Left renal cortex interstitium (tissue), 4 donors: ENCODE data around the gene SPRY1. TPM values are rescaled to one million over a fixed set of nuclear protein-coding genes. Genes with fewer than 3 reads are reported as not detected.

ENCODE experiments used
- DNase-seq, 4 donors: peaks; one replicate each; pipeline ENCODE4 v3.0.0-alpha.2; 2013; ENCODE audit warnings: low read depth in 4 of 4, low spot score in 2 of 4, missing footprints in 1 of 4
- polyA plus RNA-seq, 4 donors: library from polyadenylated mRNA; unstranded; fragments of 120-200 nt; gene quantifications; one replicate each; pipeline ENCODE4 v1.2.1, GENCODE V29; 2013; ENCODE audit not compliant: insufficient read length in 4 of 4

SPRY1 gene
- polyA plus RNA-seq, 4 donors, result 76.1 to 97.3 (median 89.4) TPM

DNA sequence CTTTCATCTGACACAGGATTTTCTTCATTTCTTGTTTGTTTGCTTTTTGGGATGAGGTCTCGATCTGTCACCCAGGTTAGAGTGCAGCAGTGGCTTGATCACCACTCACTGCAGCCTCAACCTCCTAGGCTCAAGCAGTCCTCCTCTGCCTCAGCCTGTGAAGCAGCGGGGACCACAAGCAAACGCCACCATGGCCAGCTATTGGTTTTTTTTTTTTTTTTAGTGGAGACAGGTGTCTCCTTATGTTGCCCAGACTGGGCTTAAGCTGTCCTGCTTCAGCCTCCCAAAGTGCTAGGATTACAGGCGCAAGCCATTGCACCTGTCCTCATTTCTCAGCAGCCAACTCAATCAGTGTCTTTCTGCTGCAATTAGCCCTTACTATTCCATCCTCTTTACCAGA is 10.3 kb downstream of the SPRY1 start:
- no peak for DNase-seq

DNA sequence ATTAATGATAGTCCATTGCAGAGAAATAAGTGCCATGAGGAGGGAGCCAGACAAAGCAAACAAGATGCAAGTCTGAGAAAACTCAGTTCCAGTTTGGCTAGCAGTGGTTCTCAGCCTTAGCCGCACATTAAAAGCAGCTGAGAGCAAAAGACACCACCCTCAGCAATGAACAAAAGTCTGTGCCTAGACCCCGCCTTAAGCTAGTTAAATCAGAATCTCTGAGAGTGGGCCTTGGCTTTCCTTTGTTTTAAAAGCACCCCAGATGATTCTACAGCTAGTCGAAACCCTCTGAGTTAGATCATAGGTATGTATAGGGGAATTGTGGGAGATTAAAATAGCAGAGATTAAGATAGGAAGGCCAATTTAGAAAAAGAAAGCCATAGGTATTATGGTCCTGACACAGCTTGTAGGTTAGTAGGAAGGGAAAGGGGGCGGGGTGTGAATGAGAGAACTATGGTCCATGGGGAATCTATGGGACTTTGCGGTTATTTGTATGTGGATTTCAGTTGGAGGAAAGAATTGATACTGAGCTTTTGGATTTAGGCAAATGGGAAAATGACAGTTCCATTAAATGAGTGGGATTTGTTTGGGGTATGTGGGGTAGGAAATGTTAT is 12.0 kb downstream of the SPRY1 start:
- no peak for DNase-seq

DNA sequence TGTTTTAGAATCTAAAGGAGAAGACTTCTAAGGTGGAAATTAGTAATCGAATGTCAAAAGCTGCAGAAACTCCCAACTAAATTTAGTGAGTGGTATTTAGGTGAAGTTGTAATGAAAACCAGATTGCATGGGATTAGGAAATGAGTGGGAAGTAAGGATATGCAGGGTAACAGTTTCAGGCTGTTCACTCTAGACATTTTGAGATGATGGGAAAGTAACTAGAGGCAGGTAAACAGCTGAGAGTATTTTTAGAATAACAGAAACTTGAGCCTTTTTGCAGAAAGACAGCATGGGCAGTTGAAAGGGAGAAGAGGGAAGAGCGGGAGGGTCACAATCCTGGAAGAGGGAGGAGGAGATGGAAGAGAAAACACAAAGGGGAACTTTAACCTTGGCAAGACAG is 12.7 kb downstream of the SPRY1 start:
- no peak for DNase-seq

DNA sequence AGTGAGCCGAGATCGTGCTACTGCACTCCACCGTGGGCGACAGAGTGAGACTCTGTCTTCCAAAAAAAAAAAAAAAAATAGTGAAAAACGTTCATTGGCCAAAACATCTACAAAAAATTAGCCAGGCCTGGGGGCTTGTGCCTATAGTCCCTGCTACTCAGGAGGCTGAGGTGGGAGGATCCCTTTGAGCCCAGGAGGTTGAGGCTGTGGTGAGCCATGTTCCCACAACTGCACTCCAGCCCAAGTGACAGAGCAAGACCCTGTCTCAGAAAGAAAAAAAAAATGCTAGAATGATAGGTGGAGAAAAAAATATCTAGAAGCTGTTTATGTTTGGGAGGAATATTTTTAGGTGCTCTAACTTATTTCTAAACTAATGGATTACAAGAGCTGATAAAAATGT is 14.9 kb downstream of the SPRY1 start:
- no peak for DNase-seq

DNA sequence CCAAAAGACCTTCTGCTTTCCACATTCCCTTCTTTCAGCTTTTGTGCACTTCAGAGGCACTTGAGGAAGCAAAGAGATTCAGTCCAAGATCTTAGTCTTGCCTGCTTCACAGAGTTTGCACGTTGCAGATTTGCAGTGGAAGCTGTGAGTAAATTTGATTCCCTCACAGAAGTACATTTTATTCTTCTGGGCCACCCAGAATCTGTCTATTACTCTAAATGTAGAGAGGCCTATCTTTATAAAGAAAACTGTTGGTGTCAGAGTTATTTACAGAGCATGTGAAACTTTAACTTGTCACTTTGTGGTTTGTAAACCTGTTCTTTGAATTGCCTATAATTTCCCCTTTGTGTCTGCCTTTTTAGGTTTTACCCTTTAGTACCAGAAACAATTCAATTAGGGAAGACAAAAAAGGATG is 15.5 kb downstream of the SPRY1 start:
- DNase-seq, result no peak

DNA sequence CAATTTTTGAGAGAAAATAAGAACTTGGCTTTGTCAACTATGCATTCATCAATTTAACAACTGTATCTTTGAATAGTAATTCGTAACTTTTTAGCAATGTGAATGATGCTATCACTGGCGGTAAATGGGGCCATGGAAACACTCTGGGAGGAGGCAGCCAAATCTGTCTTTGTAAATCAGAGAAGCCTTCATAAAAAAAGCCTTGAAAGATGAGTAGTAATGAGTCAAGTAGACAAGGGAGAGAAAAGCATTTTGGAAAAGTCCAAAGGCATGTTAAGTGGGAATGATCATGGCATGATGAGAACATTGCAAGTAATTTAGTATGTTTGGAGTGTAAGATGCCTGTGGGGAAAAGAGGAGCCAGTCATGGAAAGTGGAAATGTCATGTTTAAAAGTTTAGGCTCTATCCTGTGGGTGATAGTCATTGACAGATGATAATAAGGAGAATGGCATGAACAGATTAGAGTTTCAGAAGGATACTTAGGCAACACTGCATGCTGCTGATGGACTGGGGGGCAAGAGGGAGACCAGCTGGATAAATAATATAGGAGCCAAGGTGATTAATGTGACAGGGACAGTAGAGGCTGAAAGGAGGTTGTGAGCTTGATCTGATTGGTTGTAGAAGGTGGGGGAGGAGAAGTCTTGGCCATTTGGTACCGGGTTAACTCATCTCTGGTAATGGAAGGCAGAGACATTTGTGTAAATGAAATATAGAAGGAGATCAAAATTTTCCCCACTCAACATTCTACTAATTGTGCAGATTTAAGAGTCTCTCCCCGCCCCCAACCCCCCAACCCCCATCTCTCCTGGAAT is 16.3 kb downstream of the SPRY1 start:
- no peak for DNase-seq

DNA sequence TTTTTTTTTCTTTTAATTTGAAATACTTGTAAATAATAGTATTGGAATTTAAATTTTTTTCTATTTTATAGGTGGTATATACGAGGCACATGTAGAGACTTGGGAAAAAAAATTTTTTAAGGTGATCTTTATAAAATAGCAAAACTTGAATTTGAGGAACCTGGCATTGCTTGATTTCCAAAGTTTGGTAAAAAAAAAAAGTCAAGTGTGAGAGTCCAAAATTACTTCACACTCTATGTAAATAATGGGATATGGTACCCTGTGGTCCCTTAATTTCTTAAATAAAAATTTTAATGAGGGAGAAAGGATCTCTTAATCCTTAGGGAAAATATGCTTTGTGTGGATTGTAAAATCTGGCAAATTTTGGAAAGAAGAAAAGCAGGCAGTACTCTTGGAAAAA is 19.0 kb downstream of the SPRY1 start:
- DNase-seq, result no peak

DNA sequence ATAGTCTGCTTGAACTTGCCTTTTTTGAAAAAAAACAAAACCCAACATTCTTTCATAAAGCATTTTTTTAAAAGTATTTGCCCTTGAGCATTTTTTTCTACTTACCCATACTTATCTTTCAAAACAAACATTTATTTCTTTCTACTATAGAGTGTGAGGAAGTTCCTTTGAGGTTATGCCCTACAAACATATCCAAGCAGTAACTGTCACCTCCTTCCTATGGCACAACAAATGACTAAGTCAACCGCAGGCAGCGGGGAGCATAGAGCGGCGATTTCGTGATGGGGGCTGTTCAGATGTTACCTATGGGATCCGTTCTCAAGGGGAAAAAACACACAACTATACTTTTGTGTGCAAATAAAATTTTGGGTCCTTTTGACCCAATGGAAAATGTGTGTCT is 19.4 kb downstream of the SPRY1 start:
- DNase-seq, result no peak

DNA sequence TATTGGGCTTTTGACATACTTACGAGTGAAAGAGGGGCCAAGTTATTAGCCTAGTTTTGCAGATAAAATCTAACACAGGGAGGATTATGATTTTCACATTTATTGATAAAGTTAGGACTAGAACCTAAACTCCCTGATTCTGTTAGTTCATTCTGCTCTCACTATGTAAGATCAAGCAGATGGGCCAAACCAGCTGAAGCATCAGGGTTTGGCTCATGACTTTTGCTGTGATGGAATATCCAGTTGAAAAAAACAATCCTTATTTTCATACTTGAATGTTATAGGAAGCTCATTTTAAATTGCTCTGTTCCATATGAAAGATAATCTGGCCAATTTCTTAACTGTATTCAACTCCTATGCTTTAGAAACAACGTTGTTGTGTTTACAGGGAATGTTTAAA is 21.2 kb downstream of the SPRY1 start:
- DNase-seq, result no peak

DNA sequence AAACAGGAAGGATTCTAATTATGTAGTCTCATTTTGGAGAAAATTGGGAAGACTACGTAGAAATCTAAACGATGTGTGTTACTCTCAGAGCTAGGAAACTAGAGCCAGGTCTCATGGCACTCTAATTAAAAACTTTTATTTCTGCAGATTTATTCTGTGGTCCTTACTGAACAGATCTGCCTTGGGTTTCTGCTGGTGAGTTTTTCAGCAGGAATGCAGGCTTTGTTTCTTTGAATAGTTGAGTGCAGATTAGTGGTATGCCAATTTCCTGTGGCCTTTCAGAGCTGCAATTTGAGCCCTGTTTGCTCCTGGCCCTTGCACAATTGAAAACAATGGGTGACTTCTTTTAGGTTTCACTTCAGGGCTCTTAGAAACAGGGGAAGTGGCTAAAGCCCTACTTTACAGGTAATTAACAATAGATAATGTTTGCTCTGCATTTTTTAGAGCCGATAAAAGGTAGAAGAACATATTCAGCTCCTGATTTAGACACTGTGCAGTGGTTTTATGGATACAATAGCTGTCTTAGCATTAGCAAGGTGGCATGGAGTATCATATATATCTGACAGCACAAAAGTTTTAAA is 21.8 kb downstream of the SPRY1 start:
- no peak for DNase-seq

DNA sequence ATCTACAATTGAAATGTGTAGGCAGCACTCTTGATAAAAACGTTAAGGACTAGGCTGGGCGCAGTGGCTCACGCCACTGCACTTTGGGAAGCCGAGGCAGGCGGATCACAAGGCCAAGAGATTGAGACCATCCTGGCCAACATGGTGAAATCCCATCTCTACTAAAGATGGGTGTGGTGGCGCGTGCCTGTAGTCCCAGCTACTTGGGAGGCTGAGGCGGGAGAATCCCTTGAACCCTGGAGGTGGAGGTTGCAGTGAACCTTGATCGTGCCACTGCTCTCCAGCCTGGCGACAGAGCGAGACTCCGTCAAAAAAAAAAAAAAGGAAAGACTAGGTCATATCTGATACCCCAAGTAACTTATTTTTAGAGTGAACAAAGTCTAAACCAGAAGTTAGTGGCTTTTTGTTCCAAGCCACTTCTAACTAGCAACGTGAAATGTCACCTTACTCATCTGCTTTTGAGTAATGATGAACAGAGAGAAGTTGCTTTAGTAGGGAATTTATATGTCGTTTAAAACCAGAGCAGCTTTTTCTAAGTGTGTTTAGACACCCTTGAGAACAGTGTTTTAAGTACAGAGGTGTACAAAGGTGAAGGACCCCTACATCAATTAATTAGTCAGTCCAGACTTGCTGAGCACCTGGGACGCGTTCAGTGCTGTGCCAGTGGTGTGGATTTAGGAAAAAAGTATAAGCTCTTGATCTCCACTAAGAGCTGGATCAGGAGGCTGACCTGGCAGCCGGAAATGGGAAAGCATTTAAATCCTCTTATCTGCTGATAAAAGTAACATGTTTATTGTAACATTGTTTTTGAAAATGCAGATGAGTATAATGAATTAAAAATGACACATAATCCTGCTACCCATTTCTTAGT is 23.5 kb downstream of the SPRY1 start:
- no peak for DNase-seq

DNA sequence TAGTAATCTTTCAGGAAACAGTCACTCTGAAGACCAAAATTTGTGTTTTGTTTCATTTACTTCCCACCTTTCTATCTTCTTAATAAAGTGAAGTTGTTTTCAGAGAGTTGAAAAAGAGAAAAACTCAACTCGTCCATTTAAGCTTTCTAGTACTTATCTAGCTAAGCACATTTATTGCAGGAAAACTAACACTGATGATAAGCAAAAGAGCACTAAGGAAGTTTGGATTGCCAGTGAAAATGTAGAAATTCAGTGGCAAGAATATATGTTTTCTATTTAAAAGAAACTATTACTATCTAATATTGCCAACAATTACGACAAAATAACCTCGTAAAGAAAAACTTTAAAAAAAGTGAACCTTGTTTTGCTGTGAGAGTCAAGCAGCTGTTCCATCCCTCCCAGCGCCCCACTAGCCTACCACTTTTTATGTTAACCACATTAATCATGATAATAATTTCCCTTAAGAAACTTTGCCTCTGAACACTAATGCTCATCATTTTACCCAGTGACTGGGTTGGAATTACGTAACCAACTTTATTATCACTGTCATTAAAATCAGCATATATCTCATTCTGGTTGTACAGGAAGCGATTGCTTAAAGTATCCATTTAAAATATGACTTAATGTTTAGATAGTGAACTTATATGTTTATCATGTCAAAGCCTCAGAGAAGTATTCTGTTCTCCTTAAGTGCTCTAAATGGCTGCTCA is 24.8 kb downstream of the SPRY1 start:
- no peak for DNase-seq

DNA sequence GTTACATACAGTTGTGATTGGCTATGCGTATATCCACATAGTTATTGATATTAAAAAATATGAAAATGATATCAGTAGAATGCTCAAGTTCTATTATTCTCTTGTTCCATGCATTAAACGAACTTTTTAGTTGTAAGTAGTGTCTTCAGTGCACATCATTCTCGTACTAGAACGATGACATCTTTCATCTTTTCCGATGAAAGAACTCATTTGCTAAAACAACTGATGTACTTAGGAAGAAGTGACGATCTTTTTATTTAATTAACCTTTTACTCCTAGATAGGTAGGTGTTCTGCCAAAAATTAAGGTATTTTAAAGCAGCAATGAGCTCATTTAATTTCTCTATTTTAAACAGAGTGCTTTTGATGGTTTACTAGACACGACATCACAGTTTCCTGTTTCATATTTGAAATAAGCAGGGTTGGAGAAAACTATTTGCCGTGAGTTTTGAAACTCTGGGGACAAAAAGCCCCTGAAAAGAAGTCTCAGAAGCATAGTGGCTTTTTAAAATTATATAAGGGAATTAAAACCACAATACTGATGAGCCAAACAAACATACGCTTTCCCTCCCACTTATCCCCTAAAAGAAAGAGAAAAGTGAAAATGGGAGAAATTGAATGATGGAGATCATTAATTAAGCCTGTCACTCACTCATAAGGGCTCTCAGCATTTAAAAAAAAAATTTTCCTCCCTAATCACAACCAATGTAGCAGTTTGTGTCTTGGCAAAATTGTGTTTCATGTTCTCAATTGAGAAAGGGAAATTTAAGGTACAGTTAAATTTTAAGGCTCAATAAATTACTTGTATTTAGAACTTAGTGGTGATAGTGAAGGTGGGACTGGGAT is 25.6 kb downstream of the SPRY1 start:
- DNase-seq, result no peak

DNA sequence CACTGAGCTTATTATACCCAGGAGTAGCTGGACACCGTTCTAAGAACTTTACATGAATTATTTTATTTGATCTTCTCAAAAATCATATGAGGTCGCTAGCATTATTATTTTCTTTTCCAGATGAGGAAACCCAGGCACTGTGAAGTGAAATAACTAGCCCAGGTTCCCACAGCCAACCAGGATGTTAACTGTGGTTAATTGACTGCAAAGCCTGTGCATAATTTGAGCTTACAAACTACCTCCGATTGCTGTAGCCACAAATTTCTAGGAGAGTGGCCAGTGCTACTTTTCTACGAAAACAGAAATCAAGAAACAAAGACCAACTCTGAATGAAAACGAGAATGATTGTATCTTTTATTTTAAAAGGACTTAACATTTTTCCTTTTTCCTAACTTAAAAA is 27.2 kb downstream of the SPRY1 start:
- no peak for DNase-seq

DNA sequence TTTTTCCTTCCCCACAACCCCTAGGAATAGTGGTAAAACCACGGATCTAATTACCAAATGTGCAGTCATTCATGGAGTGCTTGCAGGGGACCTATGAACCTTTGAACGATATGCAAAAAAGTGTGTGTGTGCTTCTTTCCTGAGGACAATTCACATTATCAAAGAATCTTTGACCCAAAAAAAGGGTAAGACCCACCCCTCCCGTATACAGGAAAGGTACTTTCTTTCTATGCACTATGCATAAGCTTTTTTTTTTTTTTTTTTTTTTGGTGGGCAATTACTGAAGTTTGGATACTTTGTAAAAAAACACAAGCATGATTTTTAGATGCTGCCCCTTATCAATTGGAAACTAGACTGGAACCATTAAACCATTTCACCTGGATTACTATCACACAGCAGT is 31.4 kb downstream of the SPRY1 start:
- no peak for DNase-seq

DNA sequence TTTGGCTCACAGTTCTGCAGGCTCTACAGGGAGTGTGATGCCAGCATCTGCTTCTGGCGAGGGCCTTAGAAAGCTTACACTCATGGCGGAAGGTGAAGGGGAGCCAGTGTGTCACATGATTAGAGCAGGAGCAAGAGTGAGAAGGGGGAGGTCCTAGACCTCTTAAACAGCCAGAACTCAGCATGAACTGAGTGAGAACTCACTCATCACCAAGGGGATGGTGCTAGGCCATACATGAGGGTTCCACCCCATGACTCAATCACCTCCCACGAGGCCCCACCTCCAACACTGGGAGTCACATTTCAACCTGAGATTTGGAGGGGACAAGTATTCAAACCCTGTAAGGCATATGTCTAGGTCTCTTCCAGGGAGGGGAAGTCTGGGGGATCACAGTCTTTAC is 33.4 kb downstream of the SPRY1 start:
- DNase-seq, result no peak

DNA sequence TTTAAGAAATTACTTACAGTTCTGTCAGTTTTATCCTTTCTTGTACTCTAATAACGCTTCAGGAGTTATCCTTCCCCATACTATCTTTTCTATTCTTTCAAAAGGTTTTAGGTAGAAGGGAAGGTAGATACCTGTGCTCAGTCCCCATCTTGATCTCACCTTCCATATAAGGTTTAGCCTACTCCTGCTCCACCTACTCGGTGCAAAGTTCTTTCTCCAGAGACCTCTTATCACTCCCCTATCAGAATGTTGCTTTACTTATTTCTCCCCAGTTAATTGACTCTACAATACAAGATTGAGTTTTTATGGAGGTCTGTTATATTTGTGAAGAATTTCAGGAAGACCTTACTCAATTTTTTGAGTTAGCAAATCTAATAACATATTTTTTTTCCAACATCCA is 33.9 kb downstream of the SPRY1 start:
- no peak for DNase-seq

DNA sequence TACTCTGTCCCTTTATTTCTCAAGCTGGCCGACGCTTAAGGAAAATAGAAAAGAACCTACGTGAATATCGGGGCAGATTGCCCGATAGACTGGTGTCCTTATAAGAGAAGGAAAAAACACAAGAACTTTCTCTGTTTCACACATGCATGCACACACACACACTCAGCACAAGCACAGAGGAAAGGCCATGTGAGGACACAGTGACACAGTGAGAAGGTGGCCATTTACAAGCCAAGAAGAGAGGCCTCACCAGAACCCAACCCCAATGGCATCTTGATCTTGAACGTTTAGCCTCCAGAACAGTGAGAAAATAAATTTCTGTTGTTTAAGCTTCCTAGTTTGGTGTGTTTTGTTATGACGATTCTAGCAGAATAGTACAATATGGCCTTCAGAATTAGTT is 37.0 kb downstream of the SPRY1 start:
- DNase-seq, result no peak

DNA sequence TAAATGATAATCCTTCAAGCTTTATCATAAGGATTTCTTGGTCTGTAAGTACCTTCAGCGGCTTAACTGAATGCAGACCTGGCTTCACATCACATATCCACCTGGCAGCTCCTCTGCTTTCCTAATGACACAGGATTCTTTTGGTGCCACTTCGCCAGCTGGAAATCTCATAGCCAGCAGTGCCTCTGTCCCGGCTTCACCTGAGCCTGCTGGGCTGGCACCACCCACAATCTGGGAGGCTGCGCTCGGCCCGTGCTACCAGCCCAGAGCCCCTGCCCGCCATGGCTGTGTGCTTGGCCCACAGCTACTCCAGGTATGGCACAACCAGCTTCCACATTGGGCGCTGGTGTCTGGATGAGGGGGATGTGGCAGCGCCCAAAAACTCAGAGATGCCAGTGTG is 37.4 kb downstream of the SPRY1 start:
- DNase-seq, result no peak
